ENCODE measurements around the gene RECQL.
"Not testable (repeated sequence)": the region's sequence is repeated elsewhere in the genome, so short reads cannot be mapped to it uniquely, and the experiment has no call there.

RECQL gene

GRCh38 chr12:21434699-21435098, 66.7 kb downstream of the RECQL start:
- TF ChIP-seq CTBP1 (IDR thresholded peaks at IDR 0.05; ENCODE audit: borderline replicate concordance) (no peak), PKNOX1 (IDR thresholded peaks at IDR 0.05) (no peak), HDGF (IDR thresholded peaks at IDR 0.05; ENCODE audit: borderline replicate concordance) (no peak), FOXK2 (IDR thresholded peaks at IDR 0.05) (no peak), NFRKB (IDR thresholded peaks at IDR 0.05) (no peak), FOXA1 (IDR thresholded peaks at IDR 0.05) (no peak), BHLHE40 (IDR thresholded peaks at IDR 0.05; ENCODE audit: borderline replicate concordance) (no peak), SP1 (IDR thresholded peaks at IDR 0.05) (no peak), FOXM1 (IDR thresholded peaks at IDR 0.05; ENCODE audit: borderline replicate concordance) (no peak), LEF1 (IDR thresholded peaks at IDR 0.05; ENCODE audit: borderline replicate concordance) (no peak), ELF4 (IDR thresholded peaks at IDR 0.05) (no peak), ZNF384 (IDR thresholded peaks at IDR 0.05) (no peak), L3MBTL2 (conservative IDR thresholded peaks at IDR 0.05) (no peak)
- CTCF ChIA-PET, result no interaction called here
- POLR2A ChIA-PET, result no interaction called here
- DNase-seq (ENCODE audit: extremely low spot score), result no peak

- DNase-seq (ENCODE audit: extremely low spot score), result no peak
- ChIA-PET POLR2A (no interaction called here), CTCF (no interaction called here)
- no peak for TF ChIP-seq TARDBP (IDR thresholded peaks at IDR 0.05)
- no peak for TF ChIP-seq FOXA1 (IDR thresholded peaks at IDR 0.05)
- TF ChIP-seq NFRKB (IDR thresholded peaks at IDR 0.05), result no peak
- no peak for TF ChIP-seq FOXM1 (IDR thresholded peaks at IDR 0.05; ENCODE audit: borderline replicate concordance)
- no peak for TF ChIP-seq CTBP1 (IDR thresholded peaks at IDR 0.05; ENCODE audit: borderline replicate concordance)
- TF ChIP-seq BHLHE40 (IDR thresholded peaks at IDR 0.05; ENCODE audit: borderline replicate concordance), result no peak
- no peak for TF ChIP-seq SP1 (IDR thresholded peaks at IDR 0.05)
- TF ChIP-seq FOXK2 (IDR thresholded peaks at IDR 0.05), result no peak
- TF ChIP-seq ELF4 (IDR thresholded peaks at IDR 0.05), result no peak
- no peak for TF ChIP-seq L3MBTL2 (conservative IDR thresholded peaks at IDR 0.05)
- TF ChIP-seq LEF1 (IDR thresholded peaks at IDR 0.05; ENCODE audit: borderline replicate concordance), result no peak
- TF ChIP-seq HDGF (IDR thresholded peaks at IDR 0.05; ENCODE audit: borderline replicate concordance), result no peak
- no peak for TF ChIP-seq ZNF384 (IDR thresholded peaks at IDR 0.05)
- no peak for TF ChIP-seq SUZ12 (IDR thresholded peaks at IDR 0.05)
- no peak for TF ChIP-seq ARNT (IDR thresholded peaks at IDR 0.05)
- TF ChIP-seq PKNOX1 (IDR thresholded peaks at IDR 0.05), result no peak
Observed at GRCh38 chr12:21433525-21433924, 67.9 kb downstream of the RECQL start.

- TF ChIP-seq LEF1 (IDR thresholded peaks at IDR 0.05; ENCODE audit: borderline replicate concordance) (no peak), BHLHE40 (IDR thresholded peaks at IDR 0.05; ENCODE audit: borderline replicate concordance) (no peak), ZNF384 (IDR thresholded peaks at IDR 0.05) (no peak), PKNOX1 (IDR thresholded peaks at IDR 0.05) (no peak), HDGF (IDR thresholded peaks at IDR 0.05; ENCODE audit: borderline replicate concordance) (no peak), TARDBP (IDR thresholded peaks at IDR 0.05) (no peak), L3MBTL2 (conservative IDR thresholded peaks at IDR 0.05) (no peak), ELF4 (IDR thresholded peaks at IDR 0.05) (no peak), FOXM1 (IDR thresholded peaks at IDR 0.05; ENCODE audit: borderline replicate concordance) (no peak), FOXA1 (IDR thresholded peaks at IDR 0.05) (no peak), ARNT (IDR thresholded peaks at IDR 0.05) (no peak), FOXK2 (IDR thresholded peaks at IDR 0.05) (no peak), NFRKB (IDR thresholded peaks at IDR 0.05) (no peak), CTBP1 (IDR thresholded peaks at IDR 0.05; ENCODE audit: borderline replicate concordance) (no peak), SP1 (IDR thresholded peaks at IDR 0.05) (no peak), SUZ12 (IDR thresholded peaks at IDR 0.05) (no peak)
- CTCF ChIA-PET, result no interaction called here
- no peak for DNase-seq (ENCODE audit: extremely low spot score)
- POLR2A ChIA-PET, result no interaction called here
Observed at GRCh38 chr12:21429994-21430393, 71.4 kb downstream of the RECQL start.

GRCh38 chr12:21428241-21428640, 73.2 kb downstream of the RECQL start:
- no peak for DNase-seq (ENCODE audit: extremely low spot score)
- POLR2A ChIA-PET, result interaction anchor here (1.4 kb wide), 1 partner anchor 9 kb away, joined by 4 read pairs; the partner anchor contains the start of gene PYROXD1
- TF ChIP-seq PKNOX1 (IDR thresholded peaks at IDR 0.05) (no peak), HDGF (IDR thresholded peaks at IDR 0.05; ENCODE audit: borderline replicate concordance) (no peak), BHLHE40 (IDR thresholded peaks at IDR 0.05; ENCODE audit: borderline replicate concordance) (no peak), SUZ12 (IDR thresholded peaks at IDR 0.05) (no peak), FOXM1 (IDR thresholded peaks at IDR 0.05; ENCODE audit: borderline replicate concordance) (no peak)
- CTCF ChIA-PET, result no interaction called here

GRCh38 chr12:21419009-21419699, 82.3 kb downstream of the RECQL start:
- CTCF ChIA-PET; POLR2A ChIA-PET; DNase-seq (ENCODE audit: extremely low spot score): not testable (repeated sequence)
